AG09309 (cell line): ENCODE data around the gene DOK1.

Experiments used
- DNase-seq: peaks from one replicate; pipeline ENCODE4 v3.0.0-alpha.2; 2010; ENCODE audit warnings: low read depth
- H3K4me3 ChIP-seq: 2 replicates; pipeline ENCODE4 v1.5.1; 2011; ENCODE audit warnings: mild to moderate bottlenecking, low read depth, low read length, moderate library complexity; ENCODE audit not compliant: control insufficient read depth
- CTCF ChIP-seq: IDR thresholded peaks from 2 replicates; pipeline ENCODE4 v1.5.1; 2011; ENCODE audit warnings: mild to moderate bottlenecking, low read depth, low read length, inconsistent platforms; ENCODE audit not compliant: insufficient read depth, control insufficient read depth; ENCODE audit errors: missing control alignments

Gene DOK1

GRCh38 chr2:74585406-74586185 lies 31.1 kb downstream of the DOK1 start:
- DNase-seq, result no peak
- no peak for TF ChIP-seq CTCF
- H3K4me3 ChIP-seq, result no peak overlapping the region

GRCh38 chr2:74587664-74588277 lies 33.3 kb downstream of the DOK1 start:
- no peak for DNase-seq
- no peak overlapping the region for H3K4me3 ChIP-seq
- peak; percentile 75 for TF ChIP-seq CTCF

- no peak for TF ChIP-seq CTCF
- no peak overlapping the region for H3K4me3 ChIP-seq
- no peak for DNase-seq
Observed at GRCh38 chr2:74588664-74589063, 34.1 kb downstream of the DOK1 start.

GRCh38 chr2:74593826-74594772 lies 39.6 kb downstream of the DOK1 start:
- no peak for TF ChIP-seq CTCF

GRCh38 chr2:74596584-74596983 lies 42.1 kb downstream of the DOK1 start:
- H3K4me3 ChIP-seq, result no peak overlapping the region
- TF ChIP-seq CTCF, result no peak
- DNase-seq, result no peak

More at GRCh38 chr2:74593826-74594772, 39.6 kb downstream of the DOK1 start:
- no peak for DNase-seq
- H3K4me3 ChIP-seq, result no peak overlapping the region

- DNase-seq, result no peak
- H3K4me3 ChIP-seq, result no peak overlapping the region
Observed at GRCh38 chr2:74597410-74597809, 42.9 kb downstream of the DOK1 start.

More at GRCh38 chr2:74597410-74597809, 42.9 kb downstream of the DOK1 start:
- TF ChIP-seq CTCF, result no peak
